Sciatic nerve (tissue), 2 donors: ENCODE measurements around the gene ESRP2. TPM values are rescaled to one million over a fixed set of nuclear protein-coding genes. Genes with fewer than 3 reads are reported as not detected.

Experiments
- ATAC-seq: fragments of 200-7000 bp; cut with Tn5 transposase; one replicate; pipeline ENCODE4 v1.9.1; 2020; ENCODE audit warnings: mild to moderate bottlenecking, moderate library complexity
- DNase-seq: peaks from one replicate; pipeline ENCODE4 v3.0.0-alpha.2; 2020; ENCODE audit warnings: low spot score
- intact Hi-C: fragments of 100-400 bp; cut with DNase I; formaldehyde crosslinking; loops from one replicate; pipeline ENCODE4 v1.14.2; 2022
- total RNA-seq: library from RNA; stranded (reverse); fragmentation: NEBNext Ultra II Directional; extraction: Animal tissue kit (Norgen Biotek cat#: 25700); gene quantifications from one replicate; pipeline ENCODE4 v1.2.1, GENCODE V29; 2021
- donor health status: DM: no; HTN: no; CAD: no.
- donor health status: DM: no; HTN: no; CAD: no.

The ESRP2 gene
- total RNA-seq, 1 donor from 2014 or later, result 0.36 TPM

DNA sequence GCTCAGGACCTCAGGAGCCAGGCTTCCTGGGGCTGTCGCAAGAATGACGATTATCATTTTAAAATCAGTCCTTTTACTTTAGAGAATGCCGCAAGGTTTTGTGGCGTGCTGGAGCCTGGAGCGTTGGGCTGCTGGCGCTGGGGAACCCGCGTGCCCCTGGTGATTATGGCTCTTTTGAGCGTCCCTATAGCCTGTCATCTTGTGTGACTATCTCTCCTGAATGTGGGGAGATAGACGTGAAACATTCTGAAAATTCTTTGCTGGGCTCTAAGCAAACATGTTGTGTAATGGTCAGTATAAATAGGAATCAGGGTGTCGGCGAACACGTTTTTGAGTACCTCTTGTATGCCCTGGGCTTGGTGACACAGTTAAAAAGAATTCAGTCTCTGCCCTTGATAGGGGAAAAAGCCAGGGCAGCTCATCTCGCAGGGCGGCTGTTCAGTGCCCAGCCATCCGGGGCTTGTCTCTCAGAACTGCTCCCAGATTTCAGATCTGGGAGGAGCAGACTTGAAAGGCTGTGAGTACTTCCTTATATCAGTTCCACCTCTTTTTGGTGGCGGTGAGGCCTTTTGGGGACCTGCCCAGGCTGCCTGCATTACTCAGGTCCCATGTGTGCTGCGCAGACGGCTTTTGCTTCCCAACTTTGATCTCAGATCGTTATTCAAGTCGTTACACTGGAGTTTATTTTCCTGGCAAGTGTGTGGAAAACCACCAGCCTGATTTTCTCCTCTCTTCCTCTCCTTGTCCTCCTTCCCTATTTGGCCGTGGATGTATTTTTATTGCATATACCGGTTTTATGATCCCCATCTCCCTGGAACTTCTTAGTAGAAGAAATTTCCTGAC is 29.4 kb upstream of the ESRP2 start:
- ATAC-seq (peak; percentile 73), DNase-seq (peak; percentile 71)
- intact Hi-C loops, result no loop called here

DNA sequence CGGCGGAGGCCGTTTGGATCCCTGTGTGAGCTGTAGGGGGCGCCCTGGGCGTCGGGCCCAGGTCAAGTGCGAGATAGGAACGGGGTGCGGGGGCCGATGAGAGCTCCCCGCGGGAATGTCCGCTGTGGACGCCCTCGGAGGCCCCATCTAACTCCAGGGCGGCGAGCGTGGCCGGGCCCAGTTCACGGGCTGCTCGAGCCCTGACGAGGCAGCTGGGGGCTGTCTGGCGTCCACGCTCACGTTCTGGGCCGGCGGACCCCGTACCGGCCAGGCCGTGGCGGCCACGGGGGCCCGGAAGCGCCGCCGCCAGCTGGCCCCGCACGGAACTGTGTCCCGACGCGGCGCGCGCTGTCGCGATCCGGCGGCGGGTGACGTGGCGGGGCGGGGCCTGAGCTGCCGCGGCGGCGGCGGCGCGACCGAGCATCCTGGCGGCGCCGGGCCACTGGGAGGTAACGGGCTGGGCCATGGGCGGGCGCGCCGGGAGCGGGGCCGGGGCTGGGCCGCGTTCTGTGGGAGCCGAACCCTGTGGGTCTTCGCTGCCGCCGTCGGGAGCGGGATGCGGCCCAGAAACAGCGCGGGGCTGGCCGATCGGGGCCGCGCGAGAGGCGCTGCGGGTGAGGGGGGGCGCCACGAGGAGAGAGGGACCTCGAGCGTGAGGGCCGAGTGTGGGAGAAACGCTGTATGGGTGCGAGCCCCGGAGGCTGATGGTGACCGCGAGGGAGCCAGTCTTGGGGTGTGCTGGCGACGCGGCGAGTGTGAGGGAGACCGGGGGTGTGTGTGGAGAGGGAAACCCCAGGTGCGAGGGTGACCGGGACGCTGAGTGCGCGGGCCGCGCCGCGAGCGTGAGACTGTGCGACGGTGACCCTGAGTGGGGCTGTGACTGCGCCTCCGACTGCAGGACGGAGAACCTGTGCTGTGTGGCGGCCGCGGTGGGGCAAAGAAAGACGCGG is 28.5 kb upstream of the ESRP2 start, which contains the start of gene SLC7A6:
Gene SLC7A6, plus strand, starts transcription at position 399 of the 950 bp plus-strand sequence. CDS start 10,201 bp downstream, outside the sequence.
- DNase-seq, result peak; percentile 84
- intact Hi-C loops, result loop anchor here (5.0 kb wide), 1 partner anchor 68 kb away; no protein-coding TSS in a partner anchor
- ATAC-seq, result peak; percentile 62

DNA sequence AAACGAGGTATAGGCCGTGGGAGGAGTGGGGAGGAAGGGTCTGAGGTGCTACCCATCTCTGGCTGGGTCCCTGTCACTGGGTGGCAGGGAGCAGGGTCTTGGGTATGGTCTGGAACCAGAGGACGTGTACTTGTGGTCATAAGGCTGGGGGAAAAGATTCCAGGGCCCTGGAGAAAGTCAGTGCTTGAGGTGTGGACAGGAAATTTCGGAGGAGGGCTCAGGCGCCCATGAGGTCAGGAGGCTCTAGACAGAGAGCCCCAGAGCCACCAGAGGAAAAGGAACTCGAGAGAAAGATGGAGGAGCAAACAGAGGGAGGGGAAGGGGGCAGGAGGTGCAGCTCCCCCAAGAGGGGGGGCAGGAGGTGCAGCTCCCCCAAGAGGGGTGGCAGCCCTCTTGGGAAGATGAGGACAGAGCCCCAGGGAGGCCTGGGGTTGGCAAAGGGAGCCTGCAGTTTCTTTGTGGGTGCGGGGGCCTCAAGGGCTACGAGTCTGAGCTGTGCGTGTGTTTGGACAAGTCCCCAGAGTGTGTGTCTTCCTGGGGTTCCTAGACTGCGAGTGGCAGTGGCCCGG is 27.7 kb upstream of the ESRP2 start:
- no peak for DNase-seq
- intact Hi-C loops, result loop anchor here (5.0 kb wide), 1 partner anchor 69 kb away; no protein-coding TSS in a partner anchor
- no peak for ATAC-seq

DNA sequence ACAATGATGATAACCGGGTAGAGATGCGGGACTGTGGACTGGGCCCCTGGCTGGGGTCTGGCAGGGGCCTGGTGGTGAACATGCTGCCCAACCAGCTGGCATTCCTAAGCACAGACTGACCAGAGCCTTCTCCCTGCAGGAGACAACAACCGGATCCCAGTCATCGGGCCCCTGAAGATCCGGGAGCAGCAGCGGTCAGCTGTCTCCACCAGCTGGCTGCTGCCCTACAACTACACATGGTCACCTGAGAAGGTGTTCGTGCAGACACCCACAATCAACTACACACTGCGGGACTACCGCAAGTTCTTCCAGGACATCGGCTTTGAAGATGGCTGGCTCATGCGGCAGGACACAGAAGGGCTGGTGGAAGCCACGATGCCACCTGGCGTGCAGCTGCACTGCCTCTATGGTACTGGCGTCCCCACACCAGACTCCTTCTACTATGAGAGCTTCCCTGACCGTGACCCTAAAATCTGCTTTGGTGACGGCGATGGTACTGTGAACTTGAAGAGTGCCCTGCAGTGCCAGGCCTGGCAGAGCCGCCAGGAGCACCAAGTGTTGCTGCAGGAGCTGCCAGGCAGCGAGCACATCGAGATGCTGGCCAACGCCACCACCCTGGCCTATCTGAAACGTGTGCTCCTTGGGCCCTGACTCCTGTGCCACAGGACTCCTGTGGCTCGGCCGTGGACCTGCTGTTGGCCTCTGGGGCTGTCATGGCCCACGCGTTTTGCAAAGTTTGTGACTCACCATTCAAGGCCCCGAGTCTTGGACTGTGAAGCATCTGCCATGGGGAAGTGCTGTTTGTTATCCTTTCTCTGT is 23.3 kb upstream of the ESRP2 start:
- intact Hi-C loops, result no loop called here
- no peak for ATAC-seq
- DNase-seq, result no peak

DNA sequence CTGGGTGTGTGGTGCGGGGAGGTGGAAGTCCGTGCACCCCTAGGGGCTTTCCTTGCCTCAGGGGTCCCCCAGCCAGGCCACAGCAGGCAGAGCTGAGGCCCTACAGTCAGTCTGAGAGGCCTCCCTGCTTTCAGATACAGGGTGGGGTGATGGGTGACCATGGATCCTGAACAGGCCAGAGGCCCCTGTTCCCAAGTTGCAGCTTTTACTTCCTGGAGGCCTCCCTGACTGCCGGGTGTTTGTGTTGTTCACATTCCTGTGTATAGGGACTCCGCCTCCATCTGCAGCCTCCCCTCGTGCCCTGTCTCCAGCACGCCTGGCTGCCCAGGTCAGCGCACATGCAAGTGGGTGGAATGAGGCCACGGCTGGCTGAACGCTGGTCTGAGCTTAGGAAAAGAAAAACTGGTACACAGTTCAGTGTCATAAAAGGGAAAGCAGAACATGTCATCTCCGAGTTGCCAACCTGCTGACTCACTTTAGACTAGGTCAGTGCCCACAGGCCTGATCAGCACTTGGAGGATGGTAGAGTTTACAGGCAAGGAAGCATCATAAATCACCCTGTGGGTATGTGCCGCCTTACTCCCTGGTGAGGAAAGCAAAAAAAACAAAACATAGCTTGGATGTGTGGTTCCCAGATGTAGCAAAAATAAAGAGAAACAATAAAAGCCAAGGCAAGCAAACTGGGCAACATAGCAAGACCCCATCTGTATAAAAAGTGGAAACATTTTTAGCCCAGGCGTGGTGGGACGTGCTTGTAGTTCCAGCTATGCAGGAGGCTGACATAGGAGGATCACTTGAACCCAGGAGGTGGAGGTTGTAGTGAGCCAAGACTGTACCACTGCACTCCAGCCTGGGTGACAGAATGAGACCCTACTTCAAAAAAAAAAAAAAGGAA is 22.2 kb upstream of the ESRP2 start:
- intact Hi-C loops, result no loop called here
- DNase-seq, result no peak
- ATAC-seq, result peak; percentile 37

DNA sequence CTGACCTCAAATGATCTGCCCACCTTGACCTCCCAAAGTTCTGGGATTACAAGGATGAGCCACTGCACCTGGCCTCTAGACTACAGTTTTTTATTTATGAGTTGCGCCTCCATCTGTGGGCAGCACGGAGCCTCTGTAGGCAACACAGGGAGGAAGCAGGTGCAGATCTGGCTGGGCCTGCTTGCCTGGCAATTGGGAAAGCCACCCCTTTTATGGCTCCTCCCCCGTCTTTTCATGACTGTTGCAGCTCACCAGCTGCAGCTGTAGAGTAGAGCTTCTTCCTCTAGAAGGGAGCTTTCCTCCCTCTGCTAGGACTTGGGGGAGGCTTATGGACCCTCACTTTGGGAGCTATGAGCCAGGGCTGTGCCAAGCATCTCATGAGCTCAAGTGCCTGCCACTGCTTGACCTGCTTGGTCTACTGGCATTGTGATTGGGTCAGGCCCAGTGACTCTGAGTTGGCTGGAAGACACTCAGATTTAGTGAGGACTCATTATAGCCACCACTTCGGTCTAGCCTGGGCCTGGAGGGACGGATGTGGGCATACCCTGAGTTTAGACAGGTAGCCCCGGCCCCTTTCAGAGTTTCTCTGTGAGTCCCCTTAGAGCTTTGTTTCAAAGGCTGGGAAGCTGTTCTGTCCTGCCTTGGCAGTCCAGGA is 21.5 kb upstream of the ESRP2 start:
- DNase-seq (no peak), ATAC-seq (peak; percentile 20)
- intact Hi-C loops, result no loop called here

DNA sequence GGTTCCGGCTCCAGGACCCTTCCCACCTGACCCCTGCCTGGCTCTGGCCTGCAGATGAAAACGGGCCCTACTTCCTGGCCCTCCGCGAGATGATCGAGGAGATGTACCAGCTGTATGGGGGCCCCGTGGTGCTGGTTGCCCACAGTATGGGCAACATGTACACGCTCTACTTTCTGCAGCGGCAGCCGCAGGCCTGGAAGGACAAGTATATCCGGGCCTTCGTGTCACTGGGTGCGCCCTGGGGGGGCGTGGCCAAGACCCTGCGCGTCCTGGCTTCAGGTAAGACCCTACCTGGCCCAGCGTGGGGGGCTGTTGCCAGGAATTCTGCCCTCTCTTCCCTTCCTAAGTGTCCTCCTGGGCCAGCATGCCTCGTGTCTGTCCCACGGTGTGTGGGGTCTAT is 19.8 kb upstream of the ESRP2 start:
- ATAC-seq (no peak), DNase-seq (no peak)
- intact Hi-C loops, result no loop called here

DNA sequence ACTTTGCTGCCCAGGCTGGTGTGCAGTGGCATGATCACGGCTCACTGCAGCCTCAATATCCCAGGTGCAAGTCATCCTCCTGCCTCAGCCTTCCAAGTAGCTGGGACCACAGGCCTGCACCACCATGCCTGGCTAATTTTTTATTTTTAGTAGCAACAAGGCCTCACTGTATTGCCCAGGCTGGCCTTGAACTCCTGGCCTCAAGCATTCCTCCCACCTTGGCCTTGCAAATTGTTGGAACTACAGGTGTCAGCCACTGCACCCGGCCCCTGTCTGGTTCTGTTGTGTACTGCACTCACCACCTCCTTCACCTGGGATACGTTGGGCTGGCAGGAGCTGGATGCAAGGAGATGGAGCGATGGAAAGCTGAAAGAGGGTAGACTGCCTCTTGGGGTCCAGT is 17.8 kb upstream of the ESRP2 start:
- ATAC-seq, result no peak
- intact Hi-C loops, result no loop called here
- no peak for DNase-seq

DNA sequence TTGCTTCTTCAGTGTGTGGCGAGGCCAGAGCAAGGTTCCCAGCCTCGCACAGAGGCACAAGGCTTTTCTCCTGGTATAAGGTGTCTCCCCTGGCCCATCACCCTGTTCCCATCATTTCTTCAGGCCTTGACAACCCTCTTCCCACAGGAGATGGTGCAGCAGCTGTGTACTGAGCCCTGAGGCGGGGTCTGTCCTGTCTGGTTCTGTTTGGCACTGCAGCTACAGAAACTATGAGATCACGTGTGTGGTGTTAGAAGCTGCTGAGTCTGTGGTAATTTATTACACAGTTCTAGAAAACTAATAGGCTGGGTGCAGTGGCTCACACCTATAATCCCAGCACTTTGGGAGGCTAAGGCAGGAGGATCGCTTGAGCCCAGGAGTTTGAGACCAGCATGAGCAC is 16.5 kb upstream of the ESRP2 start:
- ATAC-seq (no peak), DNase-seq (no peak)
- intact Hi-C loops, result no loop called here

DNA sequence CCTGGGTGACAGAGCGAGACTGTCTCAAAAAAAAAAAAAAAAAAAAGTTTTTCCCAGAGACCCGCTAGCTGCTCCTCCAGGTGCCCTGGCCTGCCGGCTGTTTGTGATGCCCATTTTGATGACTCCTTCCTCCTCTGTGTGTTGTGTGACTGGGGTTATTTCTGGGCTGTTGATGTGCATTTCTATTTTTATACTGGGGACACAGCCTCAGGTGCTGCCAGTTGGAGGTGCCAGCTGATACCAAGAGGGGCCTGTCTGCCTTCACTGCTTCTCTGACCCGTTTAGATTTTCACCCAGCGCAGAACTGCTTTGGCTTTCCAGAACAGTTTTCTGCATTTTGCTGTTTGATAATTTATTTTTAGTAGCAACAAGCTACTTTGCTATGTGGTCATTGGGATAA is 15.9 kb upstream of the ESRP2 start:
- intact Hi-C loops, result no loop called here
- ATAC-seq (no peak), DNase-seq (no peak)

DNA sequence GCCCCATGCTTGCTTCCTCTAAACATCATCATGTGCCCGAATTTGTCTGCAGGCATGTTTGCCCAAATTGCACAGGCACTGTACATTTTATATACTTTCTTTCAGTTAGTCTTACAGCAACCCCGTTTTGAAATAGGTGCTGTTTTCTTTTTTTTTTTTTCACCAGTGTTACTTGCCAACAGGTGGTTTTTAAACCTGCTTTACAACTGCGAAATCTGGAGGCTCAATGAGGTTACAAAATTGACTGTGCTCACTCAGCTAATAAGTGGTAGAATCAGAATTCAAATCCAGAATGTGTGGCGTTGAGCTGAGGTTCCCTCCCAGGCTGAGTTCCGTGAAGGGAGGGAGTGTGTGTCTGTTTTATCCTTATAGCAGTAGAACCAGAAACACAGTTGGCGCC is 15.0 kb upstream of the ESRP2 start:
- intact Hi-C loops, result no loop called here
- no peak for ATAC-seq
- DNase-seq, result no peak

DNA sequence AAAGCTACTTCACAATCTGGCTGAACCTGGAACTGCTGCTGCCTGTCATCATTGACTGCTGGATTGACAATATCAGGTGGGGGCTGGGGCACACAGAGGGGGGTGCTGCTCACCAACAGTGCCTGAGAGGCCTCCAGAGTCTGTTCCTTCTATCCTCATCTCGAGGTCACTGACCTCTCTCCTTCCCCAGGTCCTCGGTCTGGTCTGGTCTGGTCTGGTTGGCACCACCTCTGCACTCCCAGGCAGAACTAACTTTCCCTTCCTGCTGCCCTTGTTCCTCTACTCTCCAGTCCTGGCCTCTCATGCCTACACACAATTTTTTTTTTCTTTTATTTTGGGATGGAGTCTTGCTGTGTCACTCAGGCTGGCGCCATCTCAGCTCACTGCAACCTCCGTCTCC is 13.4 kb upstream of the ESRP2 start:
- intact Hi-C loops, result no loop called here
- ATAC-seq (no peak), DNase-seq (no peak)

DNA sequence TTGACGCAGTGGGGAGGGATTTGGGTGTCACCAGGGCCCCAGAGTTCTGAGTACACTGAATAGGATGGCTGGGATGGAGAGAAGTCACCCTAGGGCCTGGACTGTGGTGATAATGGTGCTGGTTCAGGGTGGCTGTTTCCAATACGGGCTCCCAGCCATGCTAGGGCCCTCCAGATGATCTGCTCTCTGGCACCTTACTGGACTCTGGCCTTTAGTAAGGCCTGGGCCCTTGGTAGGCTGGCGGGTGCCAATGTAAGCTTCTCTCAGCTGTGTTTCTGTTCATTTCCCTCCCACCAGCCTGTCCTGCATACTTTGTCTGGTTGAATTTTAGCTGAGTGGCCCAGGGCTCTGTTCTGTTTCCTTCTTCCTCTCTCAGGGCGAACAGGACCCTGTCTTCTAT is 12.0 kb upstream of the ESRP2 start:
- DNase-seq (no peak), ATAC-seq (no peak)
- intact Hi-C loops, result no loop called here

DNA sequence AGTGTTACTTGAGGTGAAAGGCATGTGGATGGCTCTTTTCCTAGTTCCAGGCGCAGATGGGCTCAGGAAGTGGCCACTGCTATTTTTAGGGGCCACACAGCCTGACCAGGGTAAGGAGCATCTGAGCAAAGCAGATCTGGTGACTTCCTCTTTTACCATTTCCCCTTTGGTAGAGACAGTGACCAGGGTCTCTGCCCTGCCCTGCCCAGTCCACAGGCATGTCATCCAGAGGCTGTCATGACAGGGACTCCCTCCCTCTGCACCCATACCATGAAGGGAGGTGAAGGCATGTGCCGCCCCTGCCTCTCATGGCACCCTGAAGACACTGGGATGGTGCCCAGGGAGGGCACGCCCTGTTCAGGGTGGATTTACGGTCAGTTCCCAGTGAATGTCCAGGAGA is 11.5 kb upstream of the ESRP2 start:
- peak; percentile 22 for ATAC-seq
- intact Hi-C loops, result no loop called here
- DNase-seq, result no peak

DNA sequence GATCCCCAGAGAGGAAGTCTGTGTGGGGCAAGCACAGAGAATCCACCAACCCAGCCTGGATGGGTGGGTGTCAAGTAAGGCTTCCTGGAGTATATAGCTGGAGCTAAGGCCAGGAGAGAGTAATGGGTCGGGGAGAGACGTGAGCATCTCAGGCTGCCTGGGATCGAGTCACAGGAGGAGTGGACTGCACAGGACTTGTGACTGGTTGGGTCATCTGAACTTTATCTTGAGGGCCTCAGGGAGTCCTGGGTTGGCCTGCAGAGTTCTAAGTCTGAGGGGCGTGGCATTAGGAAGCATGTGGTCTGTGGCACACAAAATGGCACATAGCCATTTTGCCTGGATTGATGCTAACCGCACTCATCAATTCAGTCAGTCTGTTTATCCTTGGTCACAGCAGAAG is 10.7 kb upstream of the ESRP2 start:
- intact Hi-C loops, result no loop called here
- ATAC-seq, result no peak
- DNase-seq, result no peak

DNA sequence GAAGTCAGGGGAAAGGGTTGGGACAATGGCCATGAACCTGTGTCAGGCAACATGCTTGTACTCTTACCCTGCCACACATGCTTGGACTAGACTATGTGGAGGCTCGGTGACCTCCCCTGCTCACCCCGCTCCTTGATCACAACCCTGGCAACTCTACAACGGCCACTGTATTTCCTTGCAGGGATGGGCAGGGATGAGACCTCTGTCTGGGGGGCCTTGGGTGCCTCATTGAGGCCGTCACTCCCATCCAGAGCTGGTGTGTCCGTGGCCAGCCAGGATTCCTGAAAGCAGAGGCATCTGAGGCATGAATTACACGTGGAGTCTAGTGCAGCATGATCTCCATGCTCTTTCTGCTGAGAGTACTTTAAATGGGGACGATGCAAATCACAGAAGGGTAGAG is 10.2 kb upstream of the ESRP2 start:
- no peak for DNase-seq
- intact Hi-C loops, result no loop called here
- ATAC-seq, result no peak
